Measurements from ENCODE around the gene SYK.

Gene SYK

GRCh38 chr9:90906316-90907055, 104.9 kb downstream of the SYK start:
- ATAC-seq, result no peak
- DNase-seq, result no peak

GRCh38 chr9:90907056-90907445, 105.4 kb downstream of the SYK start:
- ATAC-seq (no peak), DNase-seq (no peak)

- DNase-seq (no peak), ATAC-seq (no peak)
Observed at GRCh38 chr9:90907790-90908189, 106.2 kb downstream of the SYK start.

DNA sequence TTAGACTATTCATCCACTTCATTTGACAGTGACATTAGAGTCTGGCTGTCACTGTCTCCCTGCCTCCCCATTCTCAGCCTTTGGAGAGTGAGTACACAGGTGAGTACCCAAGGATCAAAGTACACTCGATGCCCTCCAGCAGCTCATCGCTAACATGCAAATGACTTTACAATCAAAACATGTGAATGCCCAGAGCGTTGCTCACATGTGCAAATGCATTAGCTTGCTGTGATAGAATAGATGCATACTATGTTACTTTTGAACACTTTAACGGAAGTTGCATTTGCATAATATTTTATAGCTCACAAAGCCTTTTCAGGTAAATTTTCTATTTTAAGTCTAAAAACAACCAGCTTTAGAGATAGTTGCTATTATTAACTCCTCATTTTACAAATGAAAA, 107.6 kb downstream of the SYK start:
- no peak for DNase-seq
- ATAC-seq, result no peak

- no peak for ATAC-seq
- no peak for DNase-seq
Observed at GRCh38 chr9:90909747-90910283, 108.2 kb downstream of the SYK start.

- DNase-seq (no peak), ATAC-seq (no peak)
Observed at GRCh38 chr9:90914196-90914595, 112.6 kb downstream of the SYK start.

DNA sequence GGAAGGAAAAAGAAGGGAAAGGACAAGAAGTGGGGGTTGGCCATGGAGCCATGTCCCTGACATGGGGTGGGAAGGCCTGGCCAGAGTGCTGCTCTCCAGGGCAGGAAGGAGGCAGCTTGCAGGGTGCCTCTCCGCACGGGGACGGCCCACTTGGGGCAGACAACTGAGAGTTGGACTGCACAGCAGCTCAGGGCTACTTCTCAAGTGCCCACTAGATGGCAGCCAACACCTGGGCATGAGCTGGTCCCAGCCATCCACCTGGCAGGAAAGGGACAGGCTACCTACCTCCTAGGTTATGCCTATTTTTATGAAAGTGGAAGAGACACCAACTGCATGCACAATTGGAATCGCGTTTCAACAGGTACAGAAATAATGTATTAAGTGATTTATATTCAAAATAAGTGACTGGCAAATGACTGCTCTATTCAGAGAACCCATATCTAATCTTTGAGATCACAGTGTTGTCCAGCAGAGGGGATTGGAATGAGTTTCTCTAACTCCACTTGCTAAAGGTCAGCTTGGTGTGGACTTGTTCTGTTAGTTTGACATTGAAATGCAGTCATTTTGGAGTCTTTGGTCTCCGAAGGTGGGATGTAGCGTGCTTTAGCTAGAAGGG, 113.4 kb downstream of the SYK start:
- ATAC-seq (peak; percentile 94), DNase-seq (peak; percentile 81)

- ATAC-seq (no peak), DNase-seq (peak; percentile 64)
Observed at GRCh38 chr9:90915693-90916092, 114.1 kb downstream of the SYK start.

- ATAC-seq (no peak), DNase-seq (no peak)
Observed at GRCh38 chr9:90916147-90916734, 114.6 kb downstream of the SYK start.

DNA sequence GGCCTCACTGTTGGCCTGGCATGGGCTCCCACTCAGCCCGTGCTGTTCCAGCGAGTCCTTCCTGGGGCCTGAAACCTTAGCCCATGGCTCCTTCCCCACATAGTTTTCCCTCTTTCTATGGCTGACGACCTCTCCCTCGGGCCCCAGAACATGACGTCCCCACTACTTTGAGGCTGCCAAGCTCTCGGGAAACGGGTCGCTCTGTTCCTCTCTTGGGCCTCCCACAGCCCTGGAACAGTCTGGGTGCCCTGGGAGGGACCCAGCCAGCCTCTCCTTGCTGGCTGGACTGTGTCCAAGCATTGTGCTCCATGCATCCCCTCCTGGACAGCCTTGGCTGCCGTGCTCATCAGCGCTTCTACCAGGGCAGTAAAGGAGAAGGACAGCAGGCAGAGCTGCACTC, 118.3 kb downstream of the SYK start:
- DNase-seq (no peak), ATAC-seq (no peak)

DNA sequence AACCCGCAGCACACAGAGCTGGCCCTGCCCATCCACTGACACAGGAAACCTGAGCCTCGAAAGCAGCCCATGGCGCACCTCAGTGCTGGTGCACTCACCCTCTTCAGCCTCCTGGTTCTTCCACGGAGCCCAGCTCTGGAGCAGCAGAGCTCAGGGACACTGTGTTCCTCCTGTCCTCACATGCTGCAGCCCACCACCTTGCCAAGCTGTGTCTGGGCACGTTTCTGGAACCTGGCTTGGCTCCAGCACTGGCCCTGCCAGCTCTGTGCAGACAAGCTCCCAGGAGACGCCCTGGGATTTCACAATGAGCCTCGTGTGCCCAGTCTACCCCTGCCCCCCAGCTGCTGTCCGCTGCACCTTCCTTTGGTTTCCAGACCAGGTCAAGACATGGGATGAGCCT, 119.5 kb downstream of the SYK start:
- no peak for ATAC-seq

GRCh38 chr9:90921969-90922368, 120.3 kb downstream of the SYK start:
- ATAC-seq, result no peak
- no peak for DNase-seq

More for the DNA sequence above, 119.5 kb downstream of the SYK start:
- DNase-seq, result no peak

GRCh38 chr9:90925581-90926257, 124.1 kb downstream of the SYK start:
- ATAC-seq, result no peak
- DNase-seq, result no peak

DNA sequence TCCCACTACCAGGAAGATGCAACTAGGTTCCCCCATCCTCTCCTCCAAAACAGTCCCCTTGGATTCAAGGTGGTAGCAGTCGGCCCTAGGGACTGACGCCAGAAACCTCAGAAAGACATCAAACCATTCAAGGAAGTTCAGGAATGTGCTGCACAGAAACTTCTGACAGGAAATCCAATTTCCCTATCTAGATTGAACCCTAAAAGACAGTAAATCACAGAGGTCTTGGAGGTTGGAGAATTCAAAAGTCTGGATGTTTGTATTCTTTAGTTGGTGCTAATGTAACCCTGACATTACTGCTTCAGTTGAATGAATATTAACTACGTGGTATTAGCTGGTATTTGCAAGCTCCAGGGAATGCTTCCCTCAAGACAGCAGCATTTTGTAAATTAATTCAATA, 125.3 kb downstream of the SYK start:
- DNase-seq, result no peak

GRCh38 chr9:90927496-90927895, 125.9 kb downstream of the SYK start:
- DNase-seq, result no peak
- no peak for ATAC-seq

More for the DNA sequence above, 125.3 kb downstream of the SYK start:
- no peak for ATAC-seq

DNA sequence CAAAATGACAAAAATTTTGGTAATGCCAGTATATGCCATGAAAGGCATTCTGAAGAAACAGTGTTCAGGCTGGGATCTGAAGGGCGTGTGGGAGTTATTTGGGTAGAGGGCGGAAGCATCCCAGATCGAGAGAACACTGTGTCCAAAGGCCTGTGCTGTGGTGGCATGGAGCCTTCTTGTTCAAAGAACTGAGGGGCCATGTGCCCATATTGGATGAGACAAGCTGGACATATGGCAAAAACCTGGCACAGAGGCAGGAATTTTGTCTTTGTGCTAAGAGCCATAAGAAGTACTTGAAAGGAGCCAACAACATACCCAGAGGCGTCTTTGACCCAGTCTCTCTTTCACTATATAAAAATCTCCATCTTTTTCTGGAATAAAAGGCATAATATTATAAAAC, 128.0 kb downstream of the SYK start:
- ATAC-seq (no peak), DNase-seq (no peak)

DNA sequence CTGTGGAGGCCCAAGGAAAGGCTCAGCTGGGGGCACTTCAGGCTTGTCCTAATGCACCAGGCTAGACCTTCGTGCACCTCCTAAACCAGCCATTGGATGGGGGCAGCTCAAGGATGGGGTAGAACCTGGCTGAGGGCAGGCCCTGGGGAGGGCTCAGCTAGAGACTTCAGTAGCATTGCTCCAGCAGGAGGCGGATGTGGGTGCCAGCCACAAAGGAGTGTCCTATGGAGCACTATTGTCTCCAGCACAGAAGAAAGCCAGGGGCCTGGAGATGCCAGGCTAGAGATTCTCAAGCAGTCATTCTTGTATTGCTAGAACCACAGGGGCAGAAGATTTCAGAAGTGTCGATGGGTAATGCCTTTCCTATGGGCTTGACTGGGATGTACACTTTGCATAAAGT, 131.8 kb downstream of the SYK start:
- ATAC-seq, result no peak
- DNase-seq, result no peak

GRCh38 chr9:90939351-90939750, 137.7 kb downstream of the SYK start:
- no peak for ATAC-seq
- DNase-seq, result no peak

DNA sequence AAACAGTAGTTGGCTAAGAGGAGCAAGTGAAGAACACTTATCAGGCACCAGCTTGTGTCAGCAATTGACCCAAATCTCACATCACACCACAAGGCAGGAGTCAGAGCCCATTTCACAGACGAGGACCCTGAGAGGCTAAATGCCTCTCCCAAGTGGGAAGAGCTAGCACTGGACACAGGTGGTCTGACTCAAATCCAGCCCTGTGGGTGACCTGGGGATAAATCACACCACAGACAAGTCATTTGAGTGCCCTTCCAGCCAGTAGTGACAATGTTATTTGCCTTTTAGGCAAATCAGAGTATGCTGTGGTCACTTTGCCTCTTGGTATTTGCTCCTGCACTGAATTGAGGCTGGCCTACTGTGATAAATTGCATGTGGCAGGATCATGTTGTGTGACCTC, 138.7 kb downstream of the SYK start:
- DNase-seq (no peak), ATAC-seq (no peak)

DNA sequence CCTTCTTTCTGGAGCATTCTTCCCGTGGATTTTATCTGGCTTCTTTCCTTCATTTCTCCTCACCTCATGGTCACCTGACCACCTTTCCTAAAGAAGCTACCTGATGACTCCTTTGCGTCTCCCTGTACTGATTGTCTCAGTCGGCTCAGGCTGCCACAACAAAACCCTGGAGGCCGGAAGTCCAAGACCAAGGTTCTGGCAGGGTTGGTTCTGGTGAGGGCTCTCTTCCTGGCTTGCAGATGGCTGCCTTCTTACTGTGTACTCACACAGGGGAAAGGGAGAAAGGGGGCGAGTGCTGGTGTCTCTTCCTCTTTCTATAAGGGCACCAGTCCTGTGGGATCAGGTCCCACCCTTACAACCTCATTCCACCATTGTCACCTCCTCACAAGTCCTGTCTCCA, 140.0 kb downstream of the SYK start:
- DNase-seq (no peak), ATAC-seq (no peak)

DNA sequence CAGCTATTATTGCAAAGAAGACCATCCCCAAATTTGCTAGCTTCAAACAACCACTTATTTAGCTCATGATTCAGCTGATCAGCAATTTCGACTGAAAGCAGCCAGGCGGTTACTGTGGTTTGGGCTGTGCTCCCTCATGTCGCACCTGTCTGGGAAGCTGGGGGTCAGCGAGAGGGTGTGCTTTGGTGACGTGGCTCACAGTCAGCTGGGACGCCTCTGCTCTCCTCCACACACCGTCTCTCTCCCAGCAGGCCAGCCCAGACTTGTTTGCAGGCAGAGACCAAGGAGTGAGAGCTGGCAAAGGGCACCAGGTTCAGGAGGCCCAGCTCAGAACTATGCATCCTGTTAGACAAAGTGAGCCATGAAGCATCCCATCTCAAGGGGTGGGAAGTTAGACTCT, 140.9 kb downstream of the SYK start:
- DNase-seq (no peak), ATAC-seq (no peak)

DNA sequence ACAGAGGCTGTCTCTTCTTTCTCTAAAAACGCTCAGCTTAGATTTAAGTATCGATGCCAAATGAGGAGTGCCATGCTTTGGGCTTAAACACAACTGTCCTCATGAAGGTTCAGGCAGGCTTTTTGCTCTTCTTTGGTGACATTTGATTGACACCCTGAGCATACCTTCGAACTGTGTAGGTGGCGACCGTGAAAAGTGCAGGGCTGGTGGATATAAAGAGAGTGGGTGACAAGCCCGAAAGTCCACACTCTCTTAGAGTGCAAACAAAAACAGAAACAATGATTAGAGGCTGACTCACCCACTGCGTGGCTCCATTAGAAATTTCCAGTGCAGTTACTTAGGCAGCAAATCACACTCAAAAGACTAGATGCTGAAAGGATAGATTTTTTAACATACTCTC, 141.7 kb downstream of the SYK start:
- no peak for DNase-seq
- peak; percentile 52 for ATAC-seq

DNA sequence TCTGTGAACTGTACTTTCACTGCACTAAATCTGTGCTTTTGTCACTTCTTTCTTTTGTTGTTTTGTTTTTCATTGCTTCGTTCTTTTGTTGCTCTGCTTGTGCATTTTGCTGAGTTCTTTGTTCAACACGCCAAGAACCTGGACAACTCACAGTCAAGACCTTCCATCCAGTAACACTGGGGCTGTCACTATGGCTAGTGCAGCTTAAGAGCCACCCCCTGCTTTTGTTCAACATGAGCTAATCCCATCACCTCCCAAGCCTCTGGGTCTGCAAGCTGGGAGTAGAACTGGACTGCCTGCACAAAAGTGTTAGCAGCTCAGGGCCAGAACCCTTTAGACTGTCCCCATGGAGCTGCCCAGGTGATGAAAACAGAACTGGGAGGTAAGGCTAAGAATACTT, 143.7 kb downstream of the SYK start:
- ATAC-seq (no peak), DNase-seq (no peak)

All from stimulated activated naive CD8-positive, alpha-beta T cell treated with anti-CD3 and anti-CD28 coated beads, Interleukin-15, Interleukin-2, amounts not matched to agents 100 U/mL and 50 U/mL, for 24 hours (primary cell).